22Rv1 (cell line): ENCODE results near the gene WDR91.

ENCODE experiments used
- CTCF ChIP-seq: fragments of 450-650 bp; IDR thresholded peaks from 2 replicates; pipeline ENCODE4 v1.5.1; 2017; ENCODE audit warnings: mild to moderate bottlenecking
- ZFX ChIP-seq: fragments of 450-650 bp; IDR thresholded peaks from 2 replicates; pipeline ENCODE4 v1.6.1; 2017; ENCODE audit warnings: antibody characterized with exemption, borderline replicate concordance

DNA sequence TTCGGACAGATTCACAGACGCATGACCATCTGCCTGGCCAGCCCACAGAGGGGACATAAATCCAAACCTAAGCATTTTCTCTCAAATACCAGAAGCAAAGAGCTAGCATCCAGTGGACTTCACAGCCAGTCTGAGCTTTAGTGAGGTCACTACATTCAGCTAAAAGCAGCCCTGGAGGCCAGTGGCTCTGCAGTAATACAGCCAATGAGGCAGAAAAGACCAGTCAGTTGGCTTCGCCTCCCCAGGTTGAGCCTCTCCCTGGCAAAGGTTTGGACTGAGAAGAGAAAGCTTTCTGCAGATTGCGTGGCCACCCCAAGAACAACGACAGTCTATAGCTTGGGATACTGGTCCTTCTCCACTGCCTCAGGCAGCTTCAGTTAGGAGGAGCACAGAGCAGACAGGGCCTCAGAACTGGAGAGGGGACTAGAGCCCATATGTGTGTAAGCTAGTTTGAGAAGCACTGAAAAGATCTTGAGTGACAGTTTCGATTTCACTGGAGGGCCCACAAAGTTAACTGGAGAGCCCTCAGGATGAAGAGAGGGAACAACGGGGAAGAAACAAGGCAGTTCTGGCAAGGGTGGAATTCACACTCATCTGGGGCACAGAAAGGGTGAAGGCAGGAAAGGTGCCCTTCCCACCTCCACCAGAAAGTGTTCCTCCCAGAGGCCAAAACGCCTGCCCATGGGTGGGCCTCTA, 3.8 kb downstream of the WDR91 start:
- TF ChIP-seq CTCF (no peak), ZFX (no peak)
